Naive thymus-derived CD4-positive, alpha-beta T cell (primary cell): ENCODE measurements around the gene CCDC33. TPM values are rescaled to one million over a fixed set of nuclear protein-coding genes. Genes with fewer than 3 reads are reported as not detected.

Source experiments
- ATAC-seq: fragments of 150-1000 bp; cut with Tn5 transposase; 2 replicates; pipeline ENCODE4 v1.10.0; 2021; ENCODE audit warnings: mild to moderate bottlenecking, moderate library complexity
- CTCF ChIA-PET: fragments of 350-600 bp; sonication (Branson Sonifier 250); formaldehyde crosslinking; loops from one replicate; lab custom pipeline; 2021; ENCODE audit warnings: antibody characterized with exemption; lab: Charles Lee
- POLR2A ChIA-PET: fragments of 350-600 bp; sonication (Branson Sonifier 250); formaldehyde crosslinking; loops from one replicate; lab custom pipeline; 2021; ENCODE audit warnings: antibody characterized with exemption, inconsistent platforms; lab: Charles Lee
- DNase-seq, 9 donors: peaks; one replicate each; pipeline versions ENCODE4 v3.0.0 to v3.0.0-alpha.2; 2020 to 2022; ENCODE audit warnings: mixed read lengths in 1 of 9
- H3K27ac ChIP-seq: one replicate; pipeline ENCODE4 v1.7.0; 2013; ENCODE audit warnings: mild to moderate bottlenecking, low read depth, low read length, moderate library complexity
- H3K27me3 ChIP-seq, 2 donors: one replicate each; pipeline ENCODE4 v1.7.0; 2013; ENCODE audit warnings: low read length in 2 of 2, mild to moderate bottlenecking in 2 of 2, moderate library complexity in 2 of 2; ENCODE audit not compliant: control insufficient read depth in 2 of 2, insufficient read depth in 2 of 2
- H3K36me3 ChIP-seq, 3 experiments: 1 replicate in 2 of 3; 2 replicates in 1 of 3; pipeline ENCODE4 v1.7.0; 2013; ENCODE audit warnings: low read length in 3 of 3, mild to moderate bottlenecking in 3 of 3, moderate library complexity in 1 of 3; ENCODE audit not compliant: insufficient read depth in 3 of 3, control insufficient read depth in 2 of 3
- H3K4me1 ChIP-seq, 2 donors: one replicate each; pipeline ENCODE4 v1.7.0; 2013; ENCODE audit warnings: low read length in 2 of 2, mild to moderate bottlenecking in 2 of 2, moderate library complexity in 1 of 2; ENCODE audit not compliant: control insufficient read depth in 2 of 2, insufficient read depth in 2 of 2
- H3K4me3 ChIP-seq: 2 replicates; pipeline ENCODE4 v1.7.0; 2013; ENCODE audit warnings: mild to moderate bottlenecking, low read length
- H3K9me3 ChIP-seq, 3 experiments: 1 replicate in 2 of 3; 2 replicates in 1 of 3; pipeline ENCODE4 v1.7.0; 2013; ENCODE audit warnings: low read length in 3 of 3; ENCODE audit not compliant: control insufficient read depth in 2 of 3
- H3K27ac Mint-ChIP-seq, 9 donors: one replicate each; pipeline ENCODE4 v1.8.0; 2020 to 2022; ENCODE audit warnings: mixed read lengths in 9 of 9, mild to moderate bottlenecking in 8 of 9, moderate library complexity in 5 of 9, inconsistent platforms in 2 of 9
- H3K27me3 Mint-ChIP-seq, 5 donors: one replicate each; pipeline ENCODE4 v1.8.0; 2021 to 2022; ENCODE audit warnings: mixed read lengths in 5 of 5, mild to moderate bottlenecking in 1 of 5
- H3K36me3 Mint-ChIP-seq, 5 donors: one replicate each; pipeline ENCODE4 v1.8.0; 2020 to 2022; ENCODE audit warnings: mixed read lengths in 5 of 5, mild to moderate bottlenecking in 3 of 5, inconsistent platforms in 1 of 5
- H3K4me1 Mint-ChIP-seq, 7 donors: one replicate each; pipeline ENCODE4 v1.8.0; 2020 to 2022; ENCODE audit warnings: mixed read lengths in 7 of 7, mild to moderate bottlenecking in 3 of 7, inconsistent platforms in 1 of 7
- H3K4me3 Mint-ChIP-seq, 10 donors: one replicate each; pipeline ENCODE4 v1.8.0; 2020 to 2022; ENCODE audit warnings: mild to moderate bottlenecking in 10 of 10, mixed read lengths in 10 of 10, moderate library complexity in 6 of 10, inconsistent platforms in 2 of 10
- H3K9me3 Mint-ChIP-seq, 11 donors: one replicate each; pipeline ENCODE4 v1.8.0; 2020 to 2022; ENCODE audit warnings: mixed read lengths in 11 of 11, mild to moderate bottlenecking in 4 of 11, inconsistent platforms in 1 of 11, moderate library complexity in 1 of 11
- intact Hi-C, 2 donors: fragments of 100-400 bp; cut with micrococcal nuclease; formaldehyde crosslinking; loops; one replicate each; pipeline ENCODE4 v1.15.1; 2023
- polyA plus RNA-seq, 2 donors: library from polyadenylated mRNA; unstranded; fragments of 300-500 nt; fragmentation: Illumina TruSeq; gene quantifications; one replicate each; pipeline ENCODE4 v1.2.3, GENCODE V29; 2021
- total RNA-seq, 6 experiments: library from RNA in 5 of 6; stranded (reverse) in 5 of 6; gene quantifications; 1 replicate in 5 of 6; 2 replicates in 1 of 6; pipeline ENCODE4 v1.2.3 and lab custom pipeline; 2021 to 2026

Gene CCDC33
- total and polyA plus RNA-seq, 7 experiments from 2014 or later = not detected

GRCh38 chr15:74208496-74208895 is 27.6 kb upstream of the CCDC33 start:
- Histone ChIP-seq H3K27me3 (no peaks in the 10 kb centered on the region), H3K9me3 (no peaks in the 10 kb centered on the region), H3K4me3 (no peak overlapping the region), H3K27ac (no peak overlapping the region), H3K36me3 (no peaks in the 10 kb centered on the region), H3K4me1 (no peaks in the 10 kb centered on the region)
- Mint-ChIP-seq H3K27me3 (peaks cover 4 to 27% (median 7%) of the 10 kb centered on the region in 5 donors), H3K36me3 (peaks cover 0 to 3% (median 0%) of the 10 kb centered on the region in 5 donors), H3K4me1 (peaks cover 0 to 5% (median 0%) of the 10 kb centered on the region in 7 donors), H3K4me3 (no peak overlapping the region), H3K9me3 (peaks cover 0 to 4% (median 0%) of the 10 kb centered on the region in 11 donors), H3K27ac (no peak overlapping the region)
- ChIA-PET CTCF (no interaction called here), POLR2A (no interaction called here)
- intact Hi-C loops = no loop called here
- ATAC-seq (no peak), DNase-seq (no peak)

DNA sequence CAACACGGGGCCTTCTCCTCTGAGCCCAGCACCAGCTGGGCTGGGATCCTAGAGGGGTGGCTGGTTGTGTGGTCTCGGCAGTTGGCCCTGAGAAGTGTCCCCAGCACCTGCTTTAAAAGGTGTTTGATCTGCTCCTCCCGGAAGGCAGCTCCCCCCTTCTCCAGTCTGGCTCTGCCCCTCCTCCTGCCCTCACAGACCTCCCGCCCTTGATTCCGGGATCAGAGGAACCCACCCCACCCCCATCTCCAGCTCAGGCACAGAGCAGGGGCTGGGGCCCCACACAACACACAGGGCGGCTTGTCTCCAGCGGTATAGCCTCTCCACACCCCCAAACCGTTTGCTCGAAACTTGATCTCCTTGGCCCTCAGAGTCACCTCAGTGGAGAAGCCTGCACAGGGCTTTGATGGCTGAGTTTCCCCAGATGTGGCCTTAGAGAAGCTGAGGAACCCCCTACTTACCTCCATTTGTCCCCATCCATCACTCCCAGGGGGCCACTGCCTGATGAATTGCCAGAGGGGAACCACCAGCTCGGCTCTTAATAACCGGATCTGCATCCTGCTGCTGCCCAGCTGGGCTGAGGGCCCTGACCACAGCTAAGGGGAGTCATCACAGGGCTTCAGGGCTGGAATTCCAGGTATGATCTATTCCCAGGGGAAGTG is 27.1 kb upstream of the CCDC33 start:
- Histone ChIP-seq H3K9me3 (no peaks in the 10 kb centered on the region), H3K36me3 (no peaks in the 10 kb centered on the region), H3K4me3 (no peak overlapping the region), H3K4me1 (no peaks in the 10 kb centered on the region), H3K27ac (no peak overlapping the region), H3K27me3 (no peaks in the 10 kb centered on the region)
- H3K9me3 Mint-ChIP-seq = peaks cover 0 to 4% (median 0%) of the 10 kb centered on the region in 11 donors
- peaks cover 0 to 3% (median 0%) of the 10 kb centered on the region in 5 donors for H3K36me3 Mint-ChIP-seq
- H3K4me1 Mint-ChIP-seq = peaks cover 0 to 5% (median 0%) of the 10 kb centered on the region in 7 donors
- no peak overlapping the region for H3K4me3 Mint-ChIP-seq
- POLR2A ChIA-PET = no interaction called here
- intact Hi-C loops = no loop called here
- CTCF ChIA-PET = no interaction called here
- H3K27me3 Mint-ChIP-seq = peaks cover 4 to 27% (median 6%) of the 10 kb centered on the region in 5 donors
- ATAC-seq (no peak), DNase-seq (no peak)
- H3K27ac Mint-ChIP-seq = no peak overlapping the region

- Mint-ChIP-seq H3K27ac (no peak overlapping the region), H3K4me1 (peaks cover 0 to 5% (median 0%) of the 10 kb centered on the region in 7 donors), H3K36me3 (peaks cover 0 to 3% (median 0%) of the 10 kb centered on the region in 5 donors), H3K9me3 (peaks cover 0 to 4% (median 0%) of the 10 kb centered on the region in 11 donors), H3K27me3 (peaks cover 4 to 27% (median 6%) of the 10 kb centered on the region in 5 donors), H3K4me3 (no peak overlapping the region)
- no peak overlapping the region for H3K4me3 ChIP-seq
- no peaks in the 10 kb centered on the region for H3K27me3 ChIP-seq
- no peak overlapping the region for H3K27ac ChIP-seq
- H3K4me1 ChIP-seq = no peaks in the 10 kb centered on the region
- H3K36me3 ChIP-seq = no peaks in the 10 kb centered on the region
- ChIA-PET CTCF (no interaction called here), POLR2A (no interaction called here)
- intact Hi-C loops = no loop called here
- no peak for ATAC-seq
- DNase-seq = no peak
- no peaks in the 10 kb centered on the region for H3K9me3 ChIP-seq
These were observed 26.6 kb upstream of the CCDC33 start for GRCh38 chr15:74209560-74209958.

DNA sequence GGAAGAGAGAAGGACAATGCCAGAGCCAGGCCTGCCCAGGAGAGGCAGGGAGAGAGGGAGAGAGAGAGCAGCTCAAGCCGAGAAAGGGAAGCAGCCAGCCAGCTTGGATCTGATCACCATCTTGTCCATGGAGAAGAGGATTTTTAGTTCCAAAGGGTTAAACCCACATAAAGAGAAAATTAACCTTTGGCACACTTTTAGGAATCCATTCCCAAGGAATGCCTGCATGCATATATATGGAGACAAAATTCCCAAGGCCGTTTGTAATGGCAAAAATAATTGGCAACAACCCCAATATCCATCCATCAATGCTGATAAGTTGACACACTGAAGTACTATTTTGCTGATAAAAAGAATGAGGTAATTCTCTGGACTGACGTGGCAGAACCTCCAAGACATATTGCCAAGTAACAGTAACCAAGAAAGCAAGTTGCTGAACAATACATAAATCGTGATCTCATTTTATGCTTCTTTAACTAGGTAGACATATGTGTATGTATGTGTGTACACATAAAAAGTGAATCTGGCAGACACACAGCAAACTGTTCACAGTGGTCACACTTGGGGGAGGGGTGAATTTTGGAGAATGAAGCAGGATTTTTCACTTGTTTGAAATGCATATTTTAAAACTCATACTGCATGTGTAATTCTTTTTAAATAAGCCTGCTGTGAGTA is 26.0 kb upstream of the CCDC33 start:
- CTCF ChIA-PET = no interaction called here
- ATAC-seq (no peak), DNase-seq (no peak)
- intact Hi-C loops = no loop called here
- Histone ChIP-seq H3K27ac (no peak overlapping the region), H3K4me1 (no peaks in the 10 kb centered on the region), H3K4me3 (no peak overlapping the region), H3K27me3 (no peaks in the 10 kb centered on the region), H3K36me3 (no peaks in the 10 kb centered on the region), H3K9me3 (no peaks in the 10 kb centered on the region)
- peaks cover 0 to 3% (median 0%) of the 10 kb centered on the region in 7 donors for H3K4me1 Mint-ChIP-seq
- H3K27ac Mint-ChIP-seq = no peak overlapping the region
- peaks cover 4 to 27% (median 6%) of the 10 kb centered on the region in 5 donors for H3K27me3 Mint-ChIP-seq
- POLR2A ChIA-PET = no interaction called here
- H3K9me3 Mint-ChIP-seq = peaks cover 0 to 4% (median 0%) of the 10 kb centered on the region in 11 donors
- no peak overlapping the region for H3K4me3 Mint-ChIP-seq
- peaks cover 0 to 3% (median 0%) of the 10 kb centered on the region in 5 donors for H3K36me3 Mint-ChIP-seq

DNA sequence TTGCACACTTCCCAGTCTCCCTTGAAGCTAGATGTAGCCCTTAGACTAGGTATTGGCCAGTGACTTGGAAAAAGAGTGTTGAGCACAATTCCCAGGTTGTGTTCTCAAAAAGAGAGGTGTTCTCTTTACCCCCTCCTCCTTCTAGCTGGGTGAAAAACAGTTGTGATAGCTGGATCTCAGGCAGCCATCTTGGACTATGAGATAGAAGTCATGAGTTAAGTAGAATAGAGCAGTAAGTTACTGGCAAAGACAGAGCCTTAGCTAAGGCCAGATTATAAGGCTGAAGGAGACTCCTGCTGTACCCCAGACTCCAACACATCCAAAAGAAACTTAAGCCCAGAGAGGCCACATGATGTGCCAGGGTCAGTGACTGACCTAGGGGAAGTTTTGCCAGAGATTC is 25.4 kb upstream of the CCDC33 start:
- POLR2A ChIA-PET = no interaction called here

GRCh38 chr15:74211656-74212055 is 24.5 kb upstream of the CCDC33 start:
- H3K4me3 Mint-ChIP-seq = no peak overlapping the region
- ChIA-PET POLR2A (no interaction called here), CTCF (no interaction called here)
- no peak for ATAC-seq
- Histone ChIP-seq H3K4me1 (no peaks in the 10 kb centered on the region), H3K4me3 (no peak overlapping the region), H3K9me3 (no peaks in the 10 kb centered on the region), H3K27ac (no peak overlapping the region), H3K36me3 (no peaks in the 10 kb centered on the region), H3K27me3 (no peaks in the 10 kb centered on the region)
- peaks cover 0 to 1% (median 0%) of the 10 kb centered on the region in 7 donors for H3K4me1 Mint-ChIP-seq
- peaks cover 0 to 4% (median 0%) of the 10 kb centered on the region in 11 donors for H3K9me3 Mint-ChIP-seq
- no peak overlapping the region for H3K27ac Mint-ChIP-seq
- no peak for DNase-seq
- H3K27me3 Mint-ChIP-seq = peaks cover 4 to 20% (median 6%) of the 10 kb centered on the region in 5 donors
- peaks cover 0 to 3% (median 0%) of the 10 kb centered on the region in 5 donors for H3K36me3 Mint-ChIP-seq
- intact Hi-C loops = no loop called here

More for the DNA sequence above, 25.4 kb upstream of the CCDC33 start:
- Histone ChIP-seq H3K36me3 (no peaks in the 10 kb centered on the region), H3K4me3 (no peak overlapping the region), H3K27ac (no peak overlapping the region), H3K9me3 (no peaks in the 10 kb centered on the region), H3K4me1 (no peaks in the 10 kb centered on the region), H3K27me3 (no peaks in the 10 kb centered on the region)
- H3K36me3 Mint-ChIP-seq = peaks cover 0 to 3% (median 0%) of the 10 kb centered on the region in 5 donors
- H3K27me3 Mint-ChIP-seq = peaks cover 4 to 27% (median 6%) of the 10 kb centered on the region in 5 donors
- peaks cover 0 to 4% (median 0%) of the 10 kb centered on the region in 11 donors for H3K9me3 Mint-ChIP-seq
- no peak for DNase-seq
- H3K27ac Mint-ChIP-seq = no peak overlapping the region
- ATAC-seq = no peak
- intact Hi-C loops = no loop called here
- CTCF ChIA-PET = no interaction called here
- no peak overlapping the region for H3K4me3 Mint-ChIP-seq
- peaks cover 0 to 3% (median 0%) of the 10 kb centered on the region in 7 donors for H3K4me1 Mint-ChIP-seq
